Measurements from ENCODE around the gene ACBD3. TPM values are rescaled to one million over a fixed set of nuclear protein-coding genes. Genes with fewer than 3 reads are reported as not detected.

The ACBD3 gene
- total and polyA plus RNA-seq, 2 of the 8 experiments (the other 6 are each of a cell fraction or from before 2014, with no cell fraction given): 8.4 to 29.4 TPM

DNA sequence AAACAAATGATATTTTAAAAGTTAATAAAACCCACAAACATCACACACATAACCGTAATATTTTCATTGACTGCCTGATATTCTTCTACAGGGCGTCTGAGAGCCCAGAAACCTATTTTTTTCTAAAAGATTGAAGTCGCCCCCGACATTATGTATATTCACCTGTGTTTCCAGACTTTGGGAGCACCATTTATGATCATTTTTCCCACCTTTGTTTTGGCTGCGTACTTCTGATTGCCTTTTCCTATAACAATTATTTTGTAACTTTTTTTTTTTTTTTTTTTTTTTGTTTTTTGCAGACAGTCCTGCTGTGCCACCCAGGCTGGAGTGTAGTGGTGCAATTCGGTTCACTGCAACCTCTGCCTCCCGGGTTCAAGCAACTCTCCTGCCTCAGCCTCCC is 839 bp upstream of the ACBD3 start (continued):
- TF ChIP-seq CHD7 (IDR thresholded peaks at IDR 0.05; ENCODE audit: insufficient replicate concordance, low read length): no peak
- TF ChIP-seq ZNF274 (IDR thresholded peaks at IDR 0.05; ENCODE audit: borderline replicate concordance, extremely low read depth, low read length): no peak
- no peak for TF ChIP-seq TAF7 (optimal IDR thresholded peaks at IDR 0.05; ENCODE audit: borderline replicate concordance, low read depth, low read length)
- TF ChIP-seq GABPA (IDR thresholded peaks at IDR 0.05; ENCODE audit: borderline replicate concordance, insufficient read depth, low read length): no peak
- TF ChIP-seq CREB1 (IDR thresholded peaks at IDR 0.05): no peak
- TF ChIP-seq CEBPB (IDR thresholded peaks at IDR 0.05; ENCODE audit: low read depth, low read length): no peak
- no peak for TF ChIP-seq RAD21 (IDR thresholded peaks at IDR 0.05 in 1 of 2, conservative IDR thresholded peaks at IDR 0.05 in 1 of 2; ENCODE audit: low read depth in 2 of 2, low read length in 2 of 2)
- no peak for TF ChIP-seq SP1 (IDR thresholded peaks at IDR 0.05; ENCODE audit: low read depth, low read length)
- TF ChIP-seq SP2 (IDR thresholded peaks at IDR 0.05; ENCODE audit: low read length): no peak
